ENCODE data around the gene SCYL2.
"Not testable (repeated sequence)": the region's sequence is repeated elsewhere in the genome, so short reads cannot be mapped to it uniquely, and the experiment has no call there.

SCYL2 gene

DNA sequence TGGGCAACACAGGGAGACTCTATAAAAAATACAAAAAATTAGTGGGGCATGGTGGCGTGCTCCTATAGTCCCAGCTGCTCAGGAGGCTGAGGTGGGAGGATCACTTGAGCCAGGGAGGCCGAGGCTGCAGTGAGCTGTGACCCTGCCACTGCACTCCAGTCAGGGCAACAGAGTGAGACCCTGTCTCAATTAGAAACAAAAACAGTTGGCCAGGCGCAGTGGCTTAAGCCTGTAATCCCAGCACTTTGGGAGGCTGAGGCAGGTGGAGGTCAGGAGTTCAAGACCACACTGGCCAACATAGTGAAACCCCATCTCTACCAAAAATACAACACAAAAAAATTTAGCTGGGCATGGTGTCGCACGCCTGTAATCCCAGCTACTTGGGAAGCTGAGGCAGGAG lies 1.9 kb upstream of the SCYL2 start:
- FAIRE-seq; DNase-seq (ENCODE audit: low spot score): not testable (repeated sequence)

DNA sequence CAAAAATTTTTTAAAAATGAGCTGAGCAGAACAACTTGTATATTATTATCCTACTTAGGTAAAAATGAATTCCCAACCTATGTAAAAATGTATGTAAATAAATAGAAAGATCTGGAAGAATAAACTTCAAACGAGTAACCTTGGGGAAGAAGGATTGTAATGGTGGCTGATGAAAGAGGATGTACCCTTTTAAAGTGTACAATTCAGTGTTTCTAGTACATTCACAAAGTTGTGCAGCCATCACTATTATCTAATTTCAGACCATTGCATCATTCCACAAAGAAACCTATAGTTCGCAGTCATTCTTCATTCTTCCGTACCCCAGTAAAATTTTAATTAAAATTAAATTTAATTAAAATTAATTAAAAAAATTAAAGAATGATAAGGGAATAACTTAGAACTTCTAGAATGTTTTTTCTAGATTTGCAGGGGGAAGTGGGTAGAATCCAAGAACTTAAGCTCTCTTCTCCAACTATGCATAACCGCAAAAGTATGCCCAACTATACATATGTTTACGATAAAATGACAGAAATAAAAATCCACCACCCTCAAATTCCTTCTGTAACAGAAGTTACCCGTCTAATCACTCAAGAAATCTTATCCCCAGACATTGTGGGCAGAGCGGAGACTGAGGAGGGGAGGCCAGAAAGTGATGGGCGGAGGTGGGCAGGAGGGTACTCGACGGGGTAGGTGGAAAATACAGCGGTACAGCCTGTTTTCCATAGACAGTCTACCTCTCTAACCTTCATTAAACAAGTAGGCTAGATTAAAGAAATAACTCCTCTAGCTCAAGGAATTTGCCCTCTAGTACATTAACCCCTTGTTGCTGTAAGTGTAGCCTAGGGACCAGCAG lies 1.0 kb upstream of the SCYL2 start:
- DNase-seq (ENCODE audit: low spot score) = no peak
- no peak for FAIRE-seq

- DNase-seq (ENCODE audit: low spot score) (no peak), FAIRE-seq (no peak)
Observed at GRCh38 chr12:100266585-100266834, 467 bp upstream of the SCYL2 start.

DNA sequence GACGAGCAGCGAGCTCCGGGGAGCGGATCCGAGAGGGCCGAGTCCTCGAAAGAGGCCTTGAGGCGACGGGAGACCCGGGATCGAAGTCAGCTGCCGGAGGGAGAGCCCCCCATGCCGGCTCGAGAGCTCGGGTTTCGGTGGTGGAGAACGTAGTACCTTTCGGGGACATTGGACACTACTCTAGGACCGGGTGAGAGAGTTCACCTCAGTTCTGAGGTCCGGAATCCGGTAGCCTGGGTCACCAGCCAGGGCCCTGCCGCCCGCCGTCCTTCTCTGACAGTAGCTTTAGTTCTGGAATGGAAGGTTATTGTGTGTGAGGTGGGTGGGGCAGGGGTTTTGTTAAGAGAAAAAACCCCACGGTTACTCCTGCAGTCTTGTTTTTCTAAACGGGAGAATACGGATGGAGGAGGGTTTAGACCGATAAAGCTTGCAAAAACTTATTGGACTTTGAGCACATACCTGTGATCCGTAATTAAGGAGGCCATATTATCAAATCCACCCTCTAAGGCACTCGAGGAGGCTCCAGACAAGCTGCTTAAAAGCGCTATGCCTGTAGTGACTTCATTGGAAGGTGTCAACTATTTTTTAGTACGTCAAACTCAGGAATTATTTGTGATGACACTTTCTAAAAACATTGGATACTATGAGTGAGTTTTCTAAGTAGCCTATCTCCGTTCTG lies 765 bp downstream of the SCYL2 start:
- DNase-seq (ENCODE audit: low spot score) (no peak), FAIRE-seq (no peak)

DNA sequence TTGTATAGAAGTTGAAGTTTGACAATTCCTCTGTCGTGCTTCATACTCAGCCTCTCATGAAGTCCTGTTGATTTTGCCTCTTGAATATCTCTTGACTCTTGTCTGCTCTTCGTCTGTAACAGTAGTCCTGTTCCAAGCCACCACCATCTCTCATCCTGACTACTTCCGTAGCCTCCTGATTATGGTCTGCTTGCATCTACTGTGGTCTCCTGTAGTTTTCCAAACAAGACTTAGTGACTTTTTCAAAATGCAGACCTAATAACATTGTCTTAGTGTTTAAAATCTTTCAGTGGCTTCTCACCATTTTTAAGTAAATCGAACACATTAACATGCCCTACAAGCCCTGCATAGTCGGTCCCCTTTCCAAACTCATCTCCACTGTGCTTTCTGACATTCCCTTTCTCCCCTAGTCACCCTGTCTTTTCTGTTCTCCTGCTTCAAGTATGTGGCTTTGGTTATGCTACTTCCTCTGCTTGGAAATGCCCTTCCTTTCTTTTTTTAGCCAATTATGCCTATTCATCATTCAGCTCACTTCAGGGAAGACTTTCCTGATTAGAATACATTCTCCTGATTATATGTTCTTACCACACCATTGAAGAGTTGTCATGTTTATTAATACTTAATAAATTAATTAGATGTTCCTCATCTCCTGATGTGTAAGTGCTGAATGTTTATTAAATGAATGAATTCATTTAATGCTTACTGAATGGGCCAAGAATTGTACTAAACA lies 2.0 kb downstream of the SCYL2 start:
- FAIRE-seq (no peak), DNase-seq (ENCODE audit: low spot score) (no peak)

- DNase-seq (ENCODE audit: low spot score) (no peak), FAIRE-seq (no peak)
Observed at GRCh38 chr12:100273782-100274181, 6.8 kb downstream of the SCYL2 start.

- DNase-seq (ENCODE audit: low spot score) = no peak
- FAIRE-seq = no peak
Observed at GRCh38 chr12:100274291-100274690, 7.3 kb downstream of the SCYL2 start.

DNA sequence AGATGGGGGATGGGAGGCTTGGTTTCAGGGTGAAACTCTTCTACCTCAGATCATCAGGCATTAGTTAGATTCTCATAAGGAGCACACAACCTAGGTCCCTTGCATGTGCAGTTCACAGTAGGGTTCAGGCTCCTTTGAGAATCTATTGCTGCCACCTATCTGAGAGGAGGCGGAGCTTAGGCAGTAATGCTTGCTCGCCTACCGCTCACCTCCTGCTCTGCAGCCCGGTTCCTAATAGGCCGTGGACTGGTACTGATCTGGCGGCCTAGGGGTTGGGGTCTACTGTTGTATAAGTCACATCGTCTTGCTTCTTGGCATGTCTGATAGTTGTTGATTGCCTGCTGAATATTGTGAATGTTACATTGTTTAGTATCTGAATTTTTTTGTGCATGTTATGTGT lies 12.2 kb downstream of the SCYL2 start:
- DNase-seq (ENCODE audit: low spot score) (no peak), FAIRE-seq (no peak)

- no peak for DNase-seq (ENCODE audit: low spot score)
- no peak for FAIRE-seq
Observed at GRCh38 chr12:100279607-100280244, 12.7 kb downstream of the SCYL2 start.

GRCh38 chr12:100284556-100284955 lies 17.6 kb downstream of the SCYL2 start:
- not testable (repeated sequence) for FAIRE-seq; DNase-seq (ENCODE audit: low spot score)

GRCh38 chr12:100289038-100289437 lies 22.1 kb downstream of the SCYL2 start:
- FAIRE-seq (no peak), DNase-seq (ENCODE audit: low spot score) (no peak)

GRCh38 chr12:100290016-100290415 lies 23.0 kb downstream of the SCYL2 start:
- FAIRE-seq = no peak
- DNase-seq (ENCODE audit: low spot score) = no peak

DNA sequence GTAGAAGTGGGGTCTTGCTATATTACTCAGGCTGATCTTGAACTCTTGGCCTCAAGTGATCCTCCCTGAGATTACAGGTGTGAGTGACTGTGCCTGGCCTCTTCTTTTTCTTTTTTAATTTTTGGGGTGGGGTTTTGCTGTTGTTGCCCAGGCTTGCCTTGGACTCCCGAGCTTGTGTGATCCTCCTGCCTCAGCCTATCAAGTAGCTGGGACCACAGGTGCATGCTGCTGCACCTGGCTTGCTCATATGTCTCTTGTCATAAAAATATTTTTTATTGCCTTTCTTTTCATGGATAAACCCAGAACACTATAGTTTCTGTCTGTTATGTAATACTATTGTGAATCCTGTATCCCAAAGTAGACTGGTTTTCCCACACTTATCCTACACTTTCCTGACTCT lies 26.0 kb downstream of the SCYL2 start:
- DNase-seq (ENCODE audit: low spot score) (no peak), FAIRE-seq (no peak)

DNA sequence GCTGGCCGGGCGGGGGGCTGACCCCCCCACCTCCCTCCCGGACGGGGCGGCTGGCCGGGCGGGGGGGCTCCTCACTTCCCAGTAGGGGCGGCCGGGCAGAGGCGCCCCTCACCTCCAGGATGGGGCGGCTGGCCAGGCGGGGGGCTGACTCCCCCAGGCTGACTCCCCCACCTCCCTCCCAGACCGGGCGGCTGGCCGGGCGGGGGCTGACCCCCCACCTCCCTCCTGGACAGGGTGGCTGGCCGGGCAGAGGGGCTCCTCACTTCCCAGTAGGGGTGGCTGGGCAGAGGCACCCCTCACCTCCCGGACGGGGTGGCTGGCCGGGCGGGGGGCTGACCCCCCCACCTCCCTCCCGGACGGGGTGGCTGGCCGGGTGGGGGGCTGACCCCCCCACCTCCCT lies 27.4 kb downstream of the SCYL2 start:
- FAIRE-seq; DNase-seq (ENCODE audit: low spot score): not testable (repeated sequence)

GRCh38 chr12:100295764-100296555 lies 29.0 kb downstream of the SCYL2 start:
- DNase-seq (ENCODE audit: low spot score) (no peak), FAIRE-seq (no peak)

DNA sequence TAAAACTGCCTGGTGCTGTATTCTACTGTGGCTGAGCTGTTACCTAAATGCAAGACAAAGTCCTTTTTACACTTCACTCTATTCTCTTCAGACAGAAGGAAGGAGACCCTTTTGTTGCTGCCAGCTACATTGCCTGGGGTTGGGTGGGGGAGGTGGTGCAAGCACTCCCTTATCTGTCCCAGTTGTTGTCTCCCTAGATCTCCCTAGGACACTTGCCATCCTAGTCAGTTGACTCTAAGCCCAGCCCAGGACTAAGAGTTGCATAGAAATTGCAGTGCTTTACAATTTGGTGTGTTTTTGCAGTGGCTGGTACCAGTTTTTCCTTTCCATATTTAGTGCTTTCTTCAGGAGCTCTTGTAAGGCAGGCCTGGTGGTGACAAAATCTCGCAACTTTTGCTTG lies 35.1 kb downstream of the SCYL2 start:
- FAIRE-seq = no peak
- no peak for DNase-seq (ENCODE audit: low spot score)

- FAIRE-seq = no peak
Observed at GRCh38 chr12:100303831-100304230, 36.9 kb downstream of the SCYL2 start.

GRCh38 chr12:100304334-100304733 lies 37.4 kb downstream of the SCYL2 start:
- not testable (repeated sequence) for FAIRE-seq

More at GRCh38 chr12:100303831-100304230, 36.9 kb downstream of the SCYL2 start:
- DNase-seq (ENCODE audit: low spot score) = no peak

GRCh38 chr12:100308138-100308537 lies 41.2 kb downstream of the SCYL2 start:
- DNase-seq (ENCODE audit: low spot score); FAIRE-seq: not testable (repeated sequence)

More at GRCh38 chr12:100304334-100304733, 37.4 kb downstream of the SCYL2 start:
- DNase-seq (ENCODE audit: low spot score) = not testable (repeated sequence)

- DNase-seq (ENCODE audit: low spot score) = no peak
- FAIRE-seq = no peak
Observed at GRCh38 chr12:100311317-100311716, 44.3 kb downstream of the SCYL2 start.

- no peak for DNase-seq (ENCODE audit: low spot score)
Observed at GRCh38 chr12:100317371-100317770, 50.4 kb downstream of the SCYL2 start.

More at GRCh38 chr12:100317371-100317770, 50.4 kb downstream of the SCYL2 start:
- FAIRE-seq = no peak
